Measurements from ENCODE around the gene CA10. TPM values are rescaled to one million over a fixed set of nuclear protein-coding genes. Genes with fewer than 3 reads are reported as not detected.
A peak's percentile ranks its signal among the peaks of the same experiment; 100 is the strongest.

Gene CA10
- total and polyA plus RNA-seq, 2 experiments from 2014 or later: 0.92 to 1.5 TPM

DNA sequence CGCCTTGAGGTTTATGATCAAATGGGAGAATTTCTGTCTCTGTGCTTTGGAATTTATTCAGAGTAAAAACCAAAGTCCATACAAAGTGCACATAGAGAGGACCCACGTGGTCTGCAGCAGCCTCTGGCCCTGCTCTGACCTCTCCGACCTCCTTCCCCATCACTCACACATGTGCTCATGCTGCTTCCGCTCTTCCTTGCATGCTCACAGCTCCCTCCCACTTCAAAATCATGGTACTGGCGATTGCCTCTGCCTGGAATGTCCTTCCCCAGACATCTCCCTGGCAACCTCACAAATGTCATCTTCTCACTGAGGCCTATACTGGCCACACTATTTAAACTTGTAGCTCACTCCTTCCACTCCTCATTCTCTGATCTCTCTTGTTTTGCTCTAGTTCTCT is 418.0 kb downstream of the CA10 start:
- no peak overlapping the region for H3K27ac ChIP-seq (ENCODE audit: low read depth)
- no peaks in the 10 kb centered on the region for H3K27me3 ChIP-seq (ENCODE audit: insufficient read depth)
- peaks cover 26% of the 10 kb centered on the region for H3K4me1 ChIP-seq (ENCODE audit: insufficient read depth)
- no peak overlapping the region for H2AFZ ChIP-seq
- H3K9me2 ChIP-seq (ENCODE audit: insufficient read depth): peaks cover 3% of the 10 kb centered on the region; the same call in 1 of the 2 replicates
- no peak overlapping the region for H3K27ac Mint-ChIP-seq
- H3K79me2 ChIP-seq (replicated peaks; ENCODE audit: insufficient read depth): no peaks in the 10 kb centered on the region
- H3K36me3 Mint-ChIP-seq (ENCODE audit: low read depth): no peaks in the 10 kb centered on the region; the same call in 2 of the 3 replicates
- H3K36me3 ChIP-seq (ENCODE audit: insufficient read depth): no peaks in the 10 kb centered on the region
- no peak overlapping the region for H3K4me3 ChIP-seq
- peaks cover 30% of the 10 kb centered on the region for H3K4me1 Mint-ChIP-seq
- TF ChIP-seq ETS1 (IDR thresholded peaks at IDR 0.05): no peak
- peaks cover 4% of the 10 kb centered on the region for H3K27me3 Mint-ChIP-seq (ENCODE audit: insufficient read depth, low read depth, poor library complexity)
- no peaks in the 10 kb centered on the region for H3K9me3 Mint-ChIP-seq
- no peak overlapping the region for H3K4me3 Mint-ChIP-seq
- no peaks in the 10 kb centered on the region for H4K20me1 ChIP-seq (replicated peaks; ENCODE audit: insufficient read depth)
- H3F3A ChIP-seq (replicated peaks; ENCODE audit: low read depth): no peaks in the 10 kb centered on the region
- H3K4me2 ChIP-seq: no peak overlapping the region
- DNase-seq (ENCODE audit: low spot score): no peak
- no peak for ATAC-seq

- Histone ChIP-seq H4K20me1 (replicated peaks; ENCODE audit: insufficient read depth) (no peaks in the 10 kb centered on the region), H3K79me2 (replicated peaks; ENCODE audit: insufficient read depth) (no peaks in the 10 kb centered on the region), H3K27me3 (ENCODE audit: insufficient read depth) (no peaks in the 10 kb centered on the region), H3K27ac (ENCODE audit: low read depth) (no peak overlapping the region), H2AFZ (no peak overlapping the region), H3K4me3 (no peak overlapping the region), H3K9me2 (ENCODE audit: insufficient read depth) (peaks cover 3% of the 10 kb centered on the region; the same call in 1 of the 2 replicates), H3K36me3 (ENCODE audit: insufficient read depth) (no peaks in the 10 kb centered on the region), H3K4me1 (ENCODE audit: insufficient read depth) (peaks cover 16% of the 10 kb centered on the region), H3F3A (replicated peaks; ENCODE audit: low read depth) (no peaks in the 10 kb centered on the region), H3K4me2 (peak overlapping the region; percentile 44)
- Mint-ChIP-seq H3K27ac (0 out of 2 replicates have a peak overlapping the region, but pooled peaks have one; percentile 38), H3K4me1 (peaks cover 21% of the 10 kb centered on the region), H3K4me3 (no peak overlapping the region; the same call in 2 of the 3 replicates), H3K9me3 (peaks cover 4% of the 10 kb centered on the region; the same call in 1 of the 3 replicates), H3K36me3 (ENCODE audit: low read depth) (no peaks in the 10 kb centered on the region; the same call in 1 of the 3 replicates), H3K27me3 (ENCODE audit: insufficient read depth, low read depth, poor library complexity) (peaks cover 6% of the 10 kb centered on the region)
- TF ChIP-seq, protein P1, sequence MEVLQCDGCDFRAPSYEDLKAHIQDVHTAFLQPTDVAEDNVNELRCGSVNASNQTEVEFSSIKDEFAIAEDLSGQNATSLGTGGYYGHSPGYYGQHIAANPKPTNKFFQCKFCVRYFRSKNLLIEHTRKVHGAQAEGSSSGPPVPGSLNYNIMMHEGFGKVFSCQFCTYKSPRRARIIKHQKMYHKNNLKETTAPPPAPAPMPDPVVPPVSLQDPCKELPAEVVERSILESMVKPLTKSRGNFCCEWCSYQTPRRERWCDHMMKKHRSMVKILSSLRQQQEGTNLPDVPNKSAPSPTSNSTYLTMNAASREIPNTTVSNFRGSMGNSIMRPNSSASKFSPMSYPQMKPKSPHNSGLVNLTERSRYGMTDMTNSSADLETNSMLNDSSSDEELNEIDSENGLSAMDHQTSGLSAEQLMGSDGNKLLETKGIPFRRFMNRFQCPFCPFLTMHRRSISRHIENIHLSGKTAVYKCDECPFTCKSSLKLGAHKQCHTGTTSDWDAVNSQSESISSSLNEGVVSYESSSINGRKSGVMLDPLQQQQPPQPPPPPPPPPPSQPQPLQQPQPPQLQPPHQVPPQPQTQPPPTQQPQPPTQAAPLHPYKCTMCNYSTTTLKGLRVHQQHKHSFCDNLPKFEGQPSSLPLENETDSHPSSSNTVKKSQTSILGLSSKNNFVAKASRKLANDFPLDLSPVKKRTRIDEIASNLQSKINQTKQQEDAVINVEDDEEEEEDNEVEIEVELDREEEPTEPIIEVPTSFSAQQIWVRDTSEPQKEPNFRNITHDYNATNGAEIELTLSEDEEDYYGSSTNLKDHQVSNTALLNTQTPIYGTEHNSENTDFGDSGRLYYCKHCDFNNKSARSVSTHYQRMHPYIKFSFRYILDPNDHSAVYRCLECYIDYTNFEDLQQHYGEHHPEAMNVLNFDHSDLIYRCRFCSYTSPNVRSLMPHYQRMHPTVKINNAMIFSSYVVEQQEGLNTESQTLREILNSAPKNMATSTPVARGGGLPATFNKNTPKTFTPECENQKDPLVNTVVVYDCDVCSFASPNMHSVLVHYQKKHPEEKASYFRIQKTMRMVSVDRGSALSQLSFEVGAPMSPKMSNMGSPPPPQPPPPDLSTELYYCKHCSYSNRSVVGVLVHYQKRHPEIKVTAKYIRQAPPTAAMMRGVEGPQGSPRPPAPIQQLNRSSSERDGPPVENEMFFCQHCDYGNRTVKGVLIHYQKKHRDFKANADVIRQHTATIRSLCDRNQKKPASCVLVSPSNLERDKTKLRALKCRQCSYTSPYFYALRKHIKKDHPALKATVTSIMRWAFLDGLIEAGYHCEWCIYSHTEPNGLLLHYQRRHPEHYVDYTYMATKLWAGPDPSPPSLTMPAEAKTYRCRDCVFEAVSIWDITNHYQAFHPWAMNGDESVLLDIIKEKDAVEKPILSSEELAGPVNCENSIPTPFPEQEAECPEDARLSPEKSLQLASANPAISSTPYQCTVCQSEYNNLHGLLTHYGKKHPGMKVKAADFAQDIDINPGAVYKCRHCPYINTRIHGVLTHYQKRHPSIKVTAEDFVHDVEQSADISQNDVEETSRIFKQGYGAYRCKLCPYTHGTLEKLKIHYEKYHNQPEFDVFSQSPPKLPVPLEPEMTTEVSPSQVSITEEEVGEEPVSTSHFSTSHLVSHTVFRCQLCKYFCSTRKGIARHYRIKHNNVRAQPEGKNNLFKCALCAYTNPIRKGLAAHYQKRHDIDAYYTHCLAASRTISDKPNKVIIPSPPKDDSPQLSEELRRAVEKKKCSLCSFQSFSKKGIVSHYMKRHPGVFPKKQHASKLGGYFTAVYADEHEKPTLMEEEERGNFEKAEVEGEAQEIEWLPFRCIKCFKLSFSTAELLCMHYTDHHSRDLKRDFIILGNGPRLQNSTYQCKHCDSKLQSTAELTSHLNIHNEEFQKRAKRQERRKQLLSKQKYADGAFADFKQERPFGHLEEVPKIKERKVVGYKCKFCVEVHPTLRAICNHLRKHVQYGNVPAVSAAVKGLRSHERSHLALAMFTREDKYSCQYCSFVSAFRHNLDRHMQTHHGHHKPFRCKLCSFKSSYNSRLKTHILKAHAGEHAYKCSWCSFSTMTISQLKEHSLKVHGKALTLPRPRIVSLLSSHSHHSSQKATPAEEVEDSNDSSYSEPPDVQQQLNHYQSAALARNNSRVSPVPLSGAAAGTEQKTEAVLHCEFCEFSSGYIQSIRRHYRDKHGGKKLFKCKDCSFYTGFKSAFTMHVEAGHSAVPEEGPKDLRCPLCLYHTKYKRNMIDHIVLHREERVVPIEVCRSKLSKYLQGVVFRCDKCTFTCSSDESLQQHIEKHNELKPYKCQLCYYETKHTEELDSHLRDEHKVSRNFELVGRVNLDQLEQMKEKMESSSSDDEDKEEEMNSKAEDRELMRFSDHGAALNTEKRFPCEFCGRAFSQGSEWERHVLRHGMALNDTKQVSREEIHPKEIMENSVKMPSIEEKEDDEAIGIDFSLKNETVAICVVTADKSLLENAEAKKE (CRISPR knock-in tag; IDR thresholded peaks at IDR 0.05): peak; percentile 48
- no peak for TF ChIP-seq ETS1 (IDR thresholded peaks at IDR 0.05)
- ATAC-seq: peak; percentile 71
- DNase-seq (ENCODE audit: low spot score): no peak
Observed at GRCh38 chr17:51739245-51739886, 419.1 kb downstream of the CA10 start.

Data from GM23338 (cell line).